Activated naive CD8-positive, alpha-beta T cell (primary cell): ENCODE data around the gene CENPP.

Experiments
- H3K27ac Mint-ChIP-seq: one replicate; pipeline ENCODE4 v1.8.0; 2021; ENCODE audit warnings: mixed read lengths
- H3K27me3 Mint-ChIP-seq: one replicate; pipeline ENCODE4 v1.8.0; 2021; ENCODE audit warnings: mixed read lengths
- H3K36me3 Mint-ChIP-seq: one replicate; pipeline ENCODE4 v1.8.0; 2021; ENCODE audit warnings: mixed read lengths
- H3K4me1 Mint-ChIP-seq: one replicate; pipeline ENCODE4 v1.8.0; 2021; ENCODE audit warnings: low read depth, mixed read lengths
- H3K4me3 Mint-ChIP-seq: one replicate; pipeline ENCODE4 v1.8.0; 2021; ENCODE audit warnings: mild to moderate bottlenecking, mixed read lengths
- H3K9me3 Mint-ChIP-seq: one replicate; pipeline ENCODE4 v1.8.0; 2021; ENCODE audit warnings: low read depth, mixed read lengths

The CENPP gene

GRCh38 chr9:92638621-92639101, 312.9 kb downstream of the CENPP start:
- no peak overlapping the region for H3K4me3 Mint-ChIP-seq
- H3K36me3 Mint-ChIP-seq: peaks cover 9% of the 10 kb centered on the region
- H3K4me1 Mint-ChIP-seq: no peaks in the 10 kb centered on the region
- H3K9me3 Mint-ChIP-seq: no peaks in the 10 kb centered on the region
- no peak overlapping the region for H3K27ac Mint-ChIP-seq
- H3K27me3 Mint-ChIP-seq: no peaks in the 10 kb centered on the region

- Mint-ChIP-seq H3K9me3 (no peaks in the 10 kb centered on the region), H3K36me3 (peaks cover 11% of the 10 kb centered on the region), H3K4me1 (no peaks in the 10 kb centered on the region)
Observed at GRCh38 chr9:92639124-92639523, 313.4 kb downstream of the CENPP start.

GRCh38 chr9:92639791-92640271, 314.1 kb downstream of the CENPP start:
- H3K4me3 Mint-ChIP-seq: no peak overlapping the region
- no peaks in the 10 kb centered on the region for H3K27me3 Mint-ChIP-seq
- peaks cover 10% of the 10 kb centered on the region for H3K36me3 Mint-ChIP-seq

More at GRCh38 chr9:92639124-92639523, 313.4 kb downstream of the CENPP start:
- no peaks in the 10 kb centered on the region for H3K27me3 Mint-ChIP-seq
- H3K27ac Mint-ChIP-seq: no peak overlapping the region
- no peak overlapping the region for H3K4me3 Mint-ChIP-seq

GRCh38 chr9:92640398-92641091, 314.8 kb downstream of the CENPP start:
- Mint-ChIP-seq H3K27me3 (no peaks in the 10 kb centered on the region), H3K36me3 (peaks cover 17% of the 10 kb centered on the region), H3K27ac (no peak overlapping the region), H3K4me1 (no peaks in the 10 kb centered on the region), H3K9me3 (peaks cover under 1% of the 10 kb centered on the region), H3K4me3 (no peak overlapping the region)

More at GRCh38 chr9:92639791-92640271, 314.1 kb downstream of the CENPP start:
- no peak overlapping the region for H3K27ac Mint-ChIP-seq
- H3K4me1 Mint-ChIP-seq: no peaks in the 10 kb centered on the region
- no peaks in the 10 kb centered on the region for H3K9me3 Mint-ChIP-seq

- H3K4me3 Mint-ChIP-seq: no peak overlapping the region
- H3K36me3 Mint-ChIP-seq: peaks cover 24% of the 10 kb centered on the region
- H3K27ac Mint-ChIP-seq: no peak overlapping the region
- no peaks in the 10 kb centered on the region for H3K4me1 Mint-ChIP-seq
- no peaks in the 10 kb centered on the region for H3K27me3 Mint-ChIP-seq
- peaks cover 6% of the 10 kb centered on the region for H3K9me3 Mint-ChIP-seq
Observed at GRCh38 chr9:92641092-92641809, 315.5 kb downstream of the CENPP start.

- H3K4me1 Mint-ChIP-seq: no peaks in the 10 kb centered on the region
- H3K4me3 Mint-ChIP-seq: no peak overlapping the region
- H3K36me3 Mint-ChIP-seq: peaks cover 29% of the 10 kb centered on the region
- no peak overlapping the region for H3K27ac Mint-ChIP-seq
- H3K9me3 Mint-ChIP-seq: peaks cover 6% of the 10 kb centered on the region
- no peaks in the 10 kb centered on the region for H3K27me3 Mint-ChIP-seq
Observed at GRCh38 chr9:92642041-92642451, 316.3 kb downstream of the CENPP start.

- Mint-ChIP-seq H3K4me1 (no peaks in the 10 kb centered on the region), H3K4me3 (no peak overlapping the region), H3K27me3 (no peaks in the 10 kb centered on the region), H3K36me3 (peaks cover 34% of the 10 kb centered on the region), H3K9me3 (peaks cover 6% of the 10 kb centered on the region), H3K27ac (no peak overlapping the region)
Observed at GRCh38 chr9:92642564-92642963, 316.8 kb downstream of the CENPP start.

GRCh38 chr9:92644278-92644677, 318.5 kb downstream of the CENPP start:
- H3K36me3 Mint-ChIP-seq: peaks cover 36% of the 10 kb centered on the region
- H3K9me3 Mint-ChIP-seq: peaks cover 6% of the 10 kb centered on the region
- no peak overlapping the region for H3K4me3 Mint-ChIP-seq

GRCh38 chr9:92645041-92645440, 319.3 kb downstream of the CENPP start:
- Mint-ChIP-seq H3K27me3 (no peaks in the 10 kb centered on the region), H3K4me3 (no peak overlapping the region), H3K27ac (no peak overlapping the region), H3K4me1 (no peaks in the 10 kb centered on the region), H3K9me3 (peaks cover 6% of the 10 kb centered on the region), H3K36me3 (peaks cover 36% of the 10 kb centered on the region)

More at GRCh38 chr9:92644278-92644677, 318.5 kb downstream of the CENPP start:
- no peaks in the 10 kb centered on the region for H3K4me1 Mint-ChIP-seq
- no peak overlapping the region for H3K27ac Mint-ChIP-seq
- H3K27me3 Mint-ChIP-seq: no peaks in the 10 kb centered on the region

GRCh38 chr9:92647671-92648473, 322.1 kb downstream of the CENPP start:
- Mint-ChIP-seq H3K4me1 (no peaks in the 10 kb centered on the region), H3K9me3 (peaks cover 6% of the 10 kb centered on the region), H3K27ac (no peak overlapping the region), H3K27me3 (no peaks in the 10 kb centered on the region), H3K36me3 (peaks cover 36% of the 10 kb centered on the region), H3K4me3 (no peak overlapping the region)

GRCh38 chr9:92648474-92648971, 322.8 kb downstream of the CENPP start:
- H3K27ac Mint-ChIP-seq: no peak overlapping the region
- H3K27me3 Mint-ChIP-seq: no peaks in the 10 kb centered on the region
- no peaks in the 10 kb centered on the region for H3K4me1 Mint-ChIP-seq
- H3K9me3 Mint-ChIP-seq: peaks cover 6% of the 10 kb centered on the region
- peaks cover 36% of the 10 kb centered on the region for H3K36me3 Mint-ChIP-seq
- no peak overlapping the region for H3K4me3 Mint-ChIP-seq

GRCh38 chr9:92649007-92649406, 323.3 kb downstream of the CENPP start:
- no peaks in the 10 kb centered on the region for H3K4me1 Mint-ChIP-seq
- no peaks in the 10 kb centered on the region for H3K27me3 Mint-ChIP-seq
- H3K27ac Mint-ChIP-seq: no peak overlapping the region
- H3K4me3 Mint-ChIP-seq: no peak overlapping the region
- peaks cover 6% of the 10 kb centered on the region for H3K9me3 Mint-ChIP-seq
- peaks cover 35% of the 10 kb centered on the region for H3K36me3 Mint-ChIP-seq

GRCh38 chr9:92650296-92650695, 324.5 kb downstream of the CENPP start:
- Mint-ChIP-seq H3K4me1 (no peaks in the 10 kb centered on the region), H3K4me3 (no peak overlapping the region), H3K27me3 (no peaks in the 10 kb centered on the region), H3K27ac (no peak overlapping the region), H3K36me3 (peaks cover 27% of the 10 kb centered on the region), H3K9me3 (peaks cover 6% of the 10 kb centered on the region)

GRCh38 chr9:92650839-92651621, 325.3 kb downstream of the CENPP start:
- no peak overlapping the region for H3K27ac Mint-ChIP-seq
- H3K36me3 Mint-ChIP-seq: peaks cover 20% of the 10 kb centered on the region

More at GRCh38 chr9:92650839-92651621, 325.3 kb downstream of the CENPP start:
- Mint-ChIP-seq H3K4me3 (no peak overlapping the region), H3K27me3 (no peaks in the 10 kb centered on the region), H3K9me3 (no peaks in the 10 kb centered on the region), H3K4me1 (no peaks in the 10 kb centered on the region)
